ENCODE measurements around the gene DEDD2.
A peak's percentile ranks its signal among the peaks of the same experiment; 100 is the strongest.

DEDD2 gene

GRCh38 chr19:42198676-42199439, 18.6 kb downstream of the DEDD2 start:
- peak; percentile 55 for DNase-seq (ENCODE audit: low read depth)

DNA sequence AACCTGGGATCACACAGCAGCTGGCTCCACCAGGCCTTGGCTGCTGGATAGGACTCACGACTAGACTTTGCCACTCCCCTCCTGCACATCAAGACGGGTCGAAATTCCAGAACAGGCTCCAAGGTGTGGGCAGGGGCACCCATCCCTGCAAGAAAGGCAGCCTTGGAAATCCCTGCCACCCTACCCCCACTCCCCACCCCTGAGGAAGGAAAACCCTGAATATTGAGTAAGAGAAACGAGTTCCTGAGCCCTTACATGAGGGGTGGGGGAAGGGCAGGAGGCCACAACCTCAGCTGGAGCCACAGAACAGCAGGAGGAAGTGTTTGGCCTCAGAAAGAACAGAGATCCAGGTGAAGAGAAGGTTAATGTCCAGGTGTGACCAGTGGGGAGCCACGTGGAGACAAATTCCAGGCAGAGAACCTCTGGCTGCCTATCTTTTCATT, 20.1 kb downstream of the DEDD2 start:
- no peak for DNase-seq (ENCODE audit: low read depth)

- DNase-seq (ENCODE audit: low read depth): no peak
Measured at GRCh38 chr19:42196011-42197001, 21.2 kb downstream of the DEDD2 start.

DNA sequence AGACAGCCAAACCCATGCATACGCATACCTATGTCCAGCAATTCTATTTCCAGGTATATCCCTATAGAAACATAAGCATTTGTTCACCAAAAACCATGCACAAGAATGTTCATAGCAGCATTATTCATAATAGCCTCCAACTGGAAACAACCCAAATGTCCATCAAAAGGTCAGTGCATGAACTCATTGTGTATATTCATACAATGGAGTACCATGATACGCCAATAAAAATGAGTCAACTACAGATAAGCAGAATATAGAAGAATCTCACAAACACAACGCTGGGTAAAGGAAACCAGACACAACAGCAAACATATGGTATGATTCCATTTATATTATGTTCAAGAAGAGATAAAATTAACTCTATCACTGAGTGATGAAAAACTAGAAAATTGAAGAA, 23.8 kb downstream of the DEDD2 start:
- DNase-seq (ENCODE audit: low read depth): no peak

- DNase-seq (ENCODE audit: low read depth): no peak
Measured at GRCh38 chr19:42193294-42193693, 24.2 kb downstream of the DEDD2 start.

DNA sequence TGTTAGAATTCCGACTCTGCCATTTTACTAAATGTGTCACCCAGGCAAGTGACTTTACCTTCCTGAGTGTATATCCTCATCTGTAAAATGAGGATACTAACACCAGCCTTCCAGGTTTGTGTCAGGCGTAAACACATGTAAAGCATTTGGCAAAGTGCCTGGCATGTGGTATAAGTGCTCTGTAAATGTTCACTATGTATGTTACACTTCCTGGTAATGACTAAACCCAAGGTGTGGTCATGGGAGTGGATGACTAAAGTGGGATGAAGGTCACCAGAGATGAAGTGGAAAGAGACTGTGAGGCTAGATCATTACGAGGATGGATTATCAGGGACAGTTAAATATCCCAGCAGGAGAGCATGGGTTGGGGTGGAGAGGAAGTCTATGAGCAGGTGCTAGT, 25.6 kb downstream of the DEDD2 start:
- DNase-seq (ENCODE audit: low read depth): no peak

- DNase-seq (ENCODE audit: low read depth): no peak
Measured at GRCh38 chr19:42191330-42191729, 26.1 kb downstream of the DEDD2 start.

DNA sequence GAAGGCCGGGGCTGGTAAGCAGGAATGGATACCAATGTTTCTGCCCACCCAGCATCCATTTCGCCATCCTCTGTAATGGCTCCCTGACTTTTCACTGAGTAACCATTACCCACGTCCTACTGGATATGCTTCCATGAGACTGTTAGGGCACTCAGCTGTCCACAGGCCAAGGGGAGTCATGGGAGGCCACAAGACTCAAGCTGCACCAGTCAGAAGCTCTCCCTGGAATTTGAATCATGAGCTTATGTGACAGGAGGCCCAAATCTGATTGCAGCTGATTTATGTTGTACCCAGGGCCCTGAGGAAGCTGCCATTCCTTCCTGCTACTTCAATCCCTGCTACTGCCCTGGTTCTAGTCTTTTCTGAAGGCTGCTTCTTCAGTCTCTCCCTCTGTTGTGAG, 28.3 kb downstream of the DEDD2 start:
- no peak for DNase-seq (ENCODE audit: low read depth)

DNA sequence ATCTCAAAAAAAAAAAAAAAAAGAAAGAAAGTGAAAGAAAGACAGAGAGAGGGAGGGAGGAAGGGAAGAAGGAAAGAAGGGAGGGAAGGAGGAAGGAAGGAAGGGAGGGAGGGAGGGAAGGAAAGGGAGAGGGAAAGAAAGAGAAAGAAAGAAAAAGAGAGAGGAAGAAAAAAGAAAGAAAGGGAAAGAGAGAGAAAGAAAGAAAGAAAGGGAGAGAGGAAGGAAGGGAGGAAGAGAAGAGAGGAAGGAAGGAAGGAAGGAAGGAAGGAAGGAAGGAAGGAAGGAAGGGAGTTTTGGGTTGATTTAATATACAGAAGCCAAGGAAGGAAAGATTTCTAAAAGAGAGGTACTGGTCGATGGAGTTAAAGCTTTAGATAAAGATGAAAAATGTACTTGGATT, 28.8 kb downstream of the DEDD2 start:
- DNase-seq (ENCODE audit: low read depth): no peak

DNA sequence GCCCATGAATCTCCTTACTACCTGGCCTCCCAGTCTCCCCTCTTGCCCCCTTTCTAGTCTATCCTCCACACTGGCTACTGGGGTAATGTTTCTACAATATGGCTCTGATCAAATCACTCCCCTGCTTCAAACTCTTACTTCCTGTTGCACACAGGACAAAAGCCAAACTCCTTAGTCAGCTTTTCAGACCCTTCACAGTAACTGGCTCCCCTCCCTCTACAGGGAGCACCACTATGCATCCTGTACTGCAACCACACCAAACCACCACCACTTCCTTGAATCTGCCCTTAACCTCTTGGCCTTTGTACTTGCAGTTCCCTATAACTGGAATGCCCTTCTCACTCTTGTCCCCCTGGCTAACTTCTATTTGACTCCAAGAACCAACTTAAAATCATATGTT, 32.2 kb downstream of the DEDD2 start:
- no peak for DNase-seq (ENCODE audit: low read depth)

GRCh38 chr19:42184401-42184861, 33.0 kb downstream of the DEDD2 start:
- peak; percentile 69 for DNase-seq (ENCODE audit: low read depth)

- no peak for DNase-seq (ENCODE audit: low read depth)
Measured at GRCh38 chr19:42178791-42179674, 38.4 kb downstream of the DEDD2 start.

DNA sequence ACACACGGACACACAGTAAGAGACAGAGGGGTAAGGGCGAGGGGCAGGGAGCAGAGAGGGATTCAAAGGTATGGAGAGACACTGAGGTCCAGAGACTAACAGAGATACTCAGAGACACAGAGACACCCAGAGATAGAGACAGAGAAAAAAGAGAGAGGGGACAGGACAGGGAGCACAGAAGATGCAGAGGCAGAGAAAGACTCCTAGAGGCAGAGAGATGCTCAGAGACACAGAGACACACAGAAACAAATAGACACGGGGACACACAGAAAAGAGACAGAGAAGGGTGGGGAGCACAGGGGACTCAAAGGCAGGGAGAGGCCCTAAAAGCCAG, 39.8 kb downstream of the DEDD2 start:
- DNase-seq (ENCODE audit: low read depth): no peak

DNA sequence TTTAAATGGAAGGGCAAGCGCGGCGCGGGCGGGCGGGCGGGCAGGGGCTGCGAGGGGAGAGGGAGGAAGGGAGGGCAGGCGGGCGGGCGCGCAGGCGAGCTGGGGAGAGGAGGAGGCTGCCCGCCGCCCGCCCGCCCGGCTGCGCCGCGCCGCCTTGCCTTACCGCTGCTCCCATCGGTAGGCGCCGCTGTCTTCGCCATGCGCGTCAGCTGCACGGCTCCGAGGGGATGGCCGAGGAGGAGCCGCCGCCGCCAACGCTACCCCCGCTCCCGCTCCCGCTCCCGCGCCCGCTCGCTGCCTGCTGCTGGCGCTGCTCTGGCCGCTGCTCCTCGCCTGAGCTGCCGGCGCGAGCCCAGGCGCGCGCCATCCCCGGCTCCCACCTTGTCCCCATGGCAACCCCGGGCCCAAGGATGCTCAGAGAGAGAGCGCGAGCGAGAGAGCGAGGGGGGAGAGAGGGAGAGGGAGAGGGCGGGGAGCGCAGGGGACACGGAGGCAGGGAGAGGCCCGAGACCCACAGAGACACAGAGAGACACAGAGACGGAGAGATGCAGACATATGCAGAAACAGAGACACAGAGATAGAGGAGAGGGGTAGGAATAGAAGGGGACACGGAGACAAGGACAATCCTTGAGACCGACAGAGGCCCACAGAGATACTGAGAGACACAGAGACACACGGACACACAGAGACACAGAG, 40.3 kb downstream of the DEDD2 start:
- DNase-seq (ENCODE audit: low read depth): peak; percentile 65

DNA sequence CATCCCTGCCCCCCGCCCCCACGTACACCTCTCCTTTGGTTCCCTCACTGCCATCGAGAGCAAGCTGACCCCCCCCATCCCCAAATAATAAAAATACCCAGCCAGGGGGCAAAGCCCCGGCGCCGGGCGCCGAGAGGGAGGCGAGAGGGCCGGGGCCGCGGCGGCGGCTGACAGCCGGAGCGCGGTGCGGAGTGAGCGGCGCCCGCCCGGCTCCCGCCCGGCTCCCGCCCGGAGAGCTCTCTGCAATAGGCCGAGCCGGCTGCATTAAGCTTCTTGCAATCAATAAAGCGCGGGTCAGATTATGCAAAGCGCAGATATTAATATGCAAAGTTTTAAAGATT, 40.9 kb downstream of the DEDD2 start:
- no peak for DNase-seq (ENCODE audit: low read depth)

DNA sequence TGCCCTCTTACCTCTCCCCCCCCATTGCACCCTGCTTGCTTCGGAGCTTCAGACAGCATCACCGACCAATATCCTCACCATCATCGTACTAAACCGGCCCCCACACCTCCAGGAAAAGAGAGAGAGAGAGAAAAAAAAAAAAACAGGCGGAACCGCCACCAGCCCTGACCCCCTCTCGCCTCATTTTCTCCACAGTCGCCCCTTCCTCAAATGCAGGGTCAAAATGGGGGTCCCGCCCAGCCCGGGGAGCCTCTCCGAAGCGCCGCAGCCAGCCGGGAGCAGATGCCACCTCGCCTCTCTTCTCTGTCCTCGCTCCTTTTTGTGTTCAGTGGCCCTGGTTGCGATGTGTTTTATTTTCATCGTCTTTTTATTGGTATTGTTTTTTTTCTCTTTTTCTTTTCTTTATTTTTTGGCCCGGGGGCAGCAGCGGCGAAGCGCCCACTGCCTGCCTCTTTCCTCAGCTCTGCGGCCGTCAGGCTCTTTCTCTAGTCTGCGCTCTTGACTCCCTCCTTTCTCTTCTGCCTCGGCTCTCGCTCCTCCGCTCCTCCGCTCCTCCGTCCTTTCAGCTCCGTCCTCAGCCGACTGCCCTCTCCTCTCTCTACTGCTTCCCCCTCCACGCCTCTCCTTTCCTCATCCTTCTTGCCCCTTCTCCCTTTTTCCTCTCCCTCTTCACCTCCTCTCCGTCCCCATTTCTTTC, 41.4 kb downstream of the DEDD2 start:
- DNase-seq (ENCODE audit: low read depth): no peak

DNA sequence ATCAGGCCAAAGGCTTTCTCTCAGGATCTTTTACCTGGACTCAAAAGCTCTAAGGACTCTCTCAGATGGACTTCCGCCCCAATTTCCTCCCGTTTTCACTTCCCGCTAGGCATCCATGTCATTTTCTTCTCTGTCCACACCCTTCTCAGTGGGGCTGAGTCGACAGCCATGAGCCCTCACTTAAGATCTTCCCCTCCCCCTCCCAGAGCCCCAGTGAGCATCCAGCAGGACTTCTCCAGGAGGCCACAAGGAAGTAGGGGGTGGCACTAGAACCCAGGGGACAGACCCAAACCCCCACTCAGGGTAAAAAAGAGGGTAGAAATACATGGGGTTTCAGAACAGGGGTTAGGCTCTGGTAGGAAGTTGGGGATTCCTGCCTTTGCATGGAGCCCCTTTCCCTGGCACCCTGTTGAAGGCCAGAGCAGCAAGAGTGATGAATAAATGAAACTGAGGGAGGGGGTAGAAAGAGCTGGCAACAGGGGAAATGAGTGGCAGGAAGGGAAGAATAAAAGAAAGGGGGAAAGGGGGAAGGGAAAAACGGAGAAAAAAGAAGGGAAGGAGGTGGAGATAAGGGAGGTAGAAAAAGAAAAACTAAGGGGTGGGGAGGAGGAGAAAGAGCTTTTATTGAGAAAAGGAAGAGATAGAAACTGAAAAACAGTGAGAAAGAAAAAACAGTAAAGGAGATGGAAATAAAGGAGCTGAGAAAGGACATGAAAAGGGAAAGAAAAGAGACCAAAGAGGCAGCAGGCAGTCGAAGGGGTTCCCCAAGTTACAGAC, 42.3 kb downstream of the DEDD2 start:
- DNase-seq (ENCODE audit: low read depth): no peak

GRCh38 chr19:42174188-42174587, 43.3 kb downstream of the DEDD2 start:
- DNase-seq (ENCODE audit: low read depth): no peak

DNA sequence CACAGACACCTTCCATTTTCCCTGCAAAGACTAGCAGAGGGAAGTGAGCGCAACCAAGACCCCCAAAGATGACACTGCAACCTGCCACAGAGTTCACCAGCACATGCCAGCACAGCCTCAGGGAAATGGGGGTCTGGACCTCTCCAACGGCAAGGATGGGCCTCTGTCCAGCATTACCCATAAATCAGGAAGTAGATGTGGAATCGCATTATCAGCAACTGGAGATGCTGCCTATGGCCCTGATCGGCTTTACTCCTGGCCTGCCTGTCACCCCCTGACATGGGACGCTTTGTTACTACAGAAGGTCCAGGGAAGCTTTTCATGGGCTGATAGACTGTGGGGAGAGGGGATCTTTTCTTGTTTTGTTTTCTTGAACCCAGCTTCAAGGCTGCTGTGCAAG, 43.8 kb downstream of the DEDD2 start:
- no peak for DNase-seq (ENCODE audit: low read depth)

GRCh38 chr19:42172261-42172660, 45.2 kb downstream of the DEDD2 start:
- DNase-seq (ENCODE audit: low read depth): no peak

All from activated T-cell treated with anti-CD3 and anti-CD28 coated beads for 1 hour (primary cell).